Esophagus squamous epithelium (tissue), 5 donors: ENCODE results near the gene SLC25A27. TPM values are rescaled to one million over a fixed set of nuclear protein-coding genes. Genes with fewer than 3 reads are reported as not detected.
A peak's percentile ranks its signal among the peaks of the same experiment; 100 is the strongest.

Experiments
- DNase-seq: peaks from one replicate; lab custom pipeline; 2025; lab: John Stamatoyannopoulos, UW
- H3K27ac ChIP-seq, 4 donors: fragments of 200-600 bp; sonication (generic); one replicate each; pipeline ENCODE4 v1.5.1; 2016 to 2019; ENCODE audit warnings: mild to moderate bottlenecking in 1 of 4
- H3K27me3 ChIP-seq, 4 donors: fragments of 200-600 bp; sonication (generic); 1 replicate in 3 of 4; 2 replicates in 1 of 4; pipeline versions ENCODE4 v1.5.1 to v1.6.0; 2017 to 2021; ENCODE audit warnings: antibody characterized with exemption in 1 of 4
- H3K36me3 ChIP-seq, 3 donors: fragments of 200-600 bp; sonication (generic); one replicate each; pipeline ENCODE4 v1.5.1; 2016 to 2019
- H3K4me1 ChIP-seq, 3 donors: fragments of 200-600 bp; sonication (generic); one replicate each; pipeline ENCODE4 v1.5.1; 2017 to 2019
- H3K4me3 ChIP-seq, 4 donors: fragments of 200-600 bp; sonication (generic); 1 replicate in 3 of 4; 2 replicates in 1 of 4; pipeline ENCODE4 v1.5.1; 2016 to 2019; ENCODE audit warnings: mild to moderate bottlenecking in 2 of 4, moderate library complexity in 1 of 4
- H3K9me3 ChIP-seq, 3 donors: fragments of 200-600 bp; sonication (generic); one replicate each; pipeline ENCODE4 v1.5.1; 2016 to 2019
- CTCF ChIP-seq, 6 experiments: fragments of 450-650 bp in 4 of 6; fragments of 200-600 bp in 2 of 6; sonication (generic) in 2 of 6; IDR thresholded peaks; one replicate each; pipeline ENCODE4 v1.5.1; 2016 to 2019; ENCODE audit warnings: antibody characterized with exemption in 6 of 6, mild to moderate bottlenecking in 4 of 6, moderate library complexity in 4 of 6
- POLR2A ChIP-seq, 4 donors: fragments of 450-650 bp; IDR thresholded peaks; one replicate each; pipeline ENCODE4 v1.6.1; 2017; ENCODE audit warnings: antibody characterized with exemption in 4 of 4, mild to moderate bottlenecking in 4 of 4, moderate library complexity in 3 of 4
- WGBS, 2 donors: methylation state at CpG; one replicate each; pipeline ENCODE4 v1.1.5; 2018; 5-methylcytosine and 5-hydroxymethylcytosine counted together
- intact Hi-C: fragments of 100-400 bp; cut with DNase I; formaldehyde crosslinking; loops from one replicate; pipeline ENCODE4 v1.15.0; 2022
- total RNA-seq, 4 donors: library from RNA; depleted of rRNA; stranded (reverse); fragments of >200 nt; gene quantifications; one replicate each; pipeline ENCODE4 v1.1.0, GENCODE V29; 2016
- donor health status: DM: yes; HTN: yes; CAD: no.

SLC25A27 gene
- total RNA-seq, 4 donors from 2014 or later, result 6.5 to 29.8 (median 8.1) TPM

DNA sequence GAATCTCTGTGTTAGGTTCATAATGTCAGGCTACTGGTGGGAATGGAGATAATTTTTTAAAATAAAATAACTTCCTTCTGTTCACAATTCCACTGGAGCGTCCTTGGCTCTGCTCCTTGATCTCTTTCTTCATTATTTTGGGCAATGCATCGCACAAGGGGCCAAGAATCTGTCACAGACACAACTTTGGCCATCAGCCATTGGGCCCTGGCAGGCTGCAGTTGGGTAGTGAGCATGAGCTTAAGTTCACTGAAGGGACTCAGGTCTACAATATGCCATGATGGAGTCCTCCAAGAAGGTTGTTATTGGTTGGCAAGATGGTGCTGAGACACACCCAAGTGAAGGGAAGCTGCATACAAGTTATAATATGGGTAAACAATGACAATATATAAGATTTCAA is 40.1 kb upstream of the SLC25A27 start:
- DNase-seq, result no peak
- 48 to 53% methylated on average over 2 of the region's 2 CpGs for WGBS, 2 donors
- no peak for TF ChIP-seq POLR2A (IDR thresholded peaks at IDR 0.05)
- no peak for TF ChIP-seq CTCF (IDR thresholded peaks at IDR 0.05)
- Histone ChIP-seq H3K4me3 (no peak overlapping the region), H3K27me3 (no peaks in the 10 kb centered on the region), H3K36me3 (no peaks in the 10 kb centered on the region), H3K4me1 (no peaks in the 10 kb centered on the region), H3K27ac (no peak overlapping the region), H3K9me3 (no peaks in the 10 kb centered on the region)
- intact Hi-C loops, result no loop called here

GRCh38 chr6:46618726-46619125 is 34.0 kb upstream of the SLC25A27 start:
- Histone ChIP-seq H3K9me3 (no peaks in the 10 kb centered on the region), H3K27me3 (no peaks in the 10 kb centered on the region), H3K27ac (no peak overlapping the region), H3K4me3 (no peak overlapping the region), H3K36me3 (peaks cover 0 to 8% (median 0%) of the 10 kb centered on the region in 3 donors), H3K4me1 (no peaks in the 10 kb centered on the region)
- no peak for DNase-seq
- intact Hi-C loops, result no loop called here
- 33 to 80% methylated on average over 1 of the region's 1 CpG for WGBS, 2 donors
- TF ChIP-seq CTCF (IDR thresholded peaks at IDR 0.05), result no peak
- no peak for TF ChIP-seq POLR2A (IDR thresholded peaks at IDR 0.05)

- no peaks in the 10 kb centered on the region for H3K9me3 ChIP-seq
- no peaks in the 10 kb centered on the region for H3K4me1 ChIP-seq
- intact Hi-C loops, result loop anchor here (10.0 kb wide), 1 partner anchor 212 kb away; no protein-coding TSS in a partner anchor
- H3K27me3 ChIP-seq, result no peaks in the 10 kb centered on the region
- H3K4me3 ChIP-seq, result no peak overlapping the region
- WGBS, 2 donors, result 11 to 18% methylated on average over 3 of the region's 3 CpGs
- H3K27ac ChIP-seq, result peak overlapping the region in 2 of 4 donors; percentile 14 to 44
- no peak for DNase-seq
- H3K36me3 ChIP-seq, result peaks cover 0 to 14% (median 0%) of the 10 kb centered on the region in 3 donors
- TF ChIP-seq POLR2A (IDR thresholded peaks at IDR 0.05) (no peak), CTCF (IDR thresholded peaks at IDR 0.05) (peak; percentile 43 to 67 (median 48))
These were observed 26.4 kb upstream of the SLC25A27 start for GRCh38 chr6:46626228-46626909.

- intact Hi-C loops, result loop anchor here (10.0 kb wide), 1 partner anchor 212 kb away; no protein-coding TSS in a partner anchor
- no peak for TF ChIP-seq CTCF (IDR thresholded peaks at IDR 0.05)
- TF ChIP-seq POLR2A (IDR thresholded peaks at IDR 0.05), result no peak
- Histone ChIP-seq H3K36me3 (peaks cover 0 to 14% (median 0%) of the 10 kb centered on the region in 3 donors), H3K27ac (no peak overlapping the region), H3K27me3 (no peaks in the 10 kb centered on the region), H3K4me3 (no peak overlapping the region), H3K9me3 (no peaks in the 10 kb centered on the region), H3K4me1 (no peaks in the 10 kb centered on the region)
- no peak for DNase-seq
- 79 to 86% methylated on average over 4 of the region's 4 CpGs for WGBS, 2 donors
These were observed 25.8 kb upstream of the SLC25A27 start for GRCh38 chr6:46626976-46627375.

DNA sequence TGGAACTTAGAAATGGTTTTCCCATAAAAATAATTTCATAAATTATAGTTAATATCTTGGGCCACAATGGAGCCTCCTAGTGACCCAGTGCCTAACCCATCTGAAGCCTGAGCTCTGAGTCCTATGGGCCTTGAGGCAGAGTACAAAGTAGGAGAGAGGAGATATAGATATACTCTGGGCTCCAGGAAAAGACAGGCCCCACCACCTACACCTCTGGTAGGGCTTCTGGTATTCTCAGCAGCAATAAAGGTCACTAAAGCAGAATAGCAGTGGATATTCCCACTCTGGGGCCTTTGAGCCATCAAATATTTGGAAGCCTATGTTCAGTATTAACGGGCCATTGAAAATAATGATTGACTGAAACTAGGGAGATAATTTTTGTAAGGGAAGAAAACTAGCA is 24.3 kb upstream of the SLC25A27 start:
- intact Hi-C loops, result loop anchor here (10.0 kb wide), 1 partner anchor 214 kb away; no protein-coding TSS in a partner anchor

More for the DNA sequence above, 24.3 kb upstream of the SLC25A27 start:
- no peak for DNase-seq
- TF ChIP-seq POLR2A (IDR thresholded peaks at IDR 0.05), result no peak
- TF ChIP-seq CTCF (IDR thresholded peaks at IDR 0.05), result no peak
- 73 to 82% methylated on average over 1 of the region's 1 CpG for WGBS, 2 donors
- Histone ChIP-seq H3K36me3 (peaks cover 0 to 8% (median 0%) of the 10 kb centered on the region in 3 donors), H3K4me1 (no peaks in the 10 kb centered on the region), H3K4me3 (no peak overlapping the region), H3K27me3 (no peaks in the 10 kb centered on the region), H3K9me3 (no peaks in the 10 kb centered on the region), H3K27ac (no peak overlapping the region)
